ENCODE results near the gene MRPL28.
"Not testable (repeated sequence)": the region's sequence is repeated elsewhere in the genome, so short reads cannot be mapped to it uniquely, and the experiment has no call there.

- TF ChIP-seq, protein P1, sequence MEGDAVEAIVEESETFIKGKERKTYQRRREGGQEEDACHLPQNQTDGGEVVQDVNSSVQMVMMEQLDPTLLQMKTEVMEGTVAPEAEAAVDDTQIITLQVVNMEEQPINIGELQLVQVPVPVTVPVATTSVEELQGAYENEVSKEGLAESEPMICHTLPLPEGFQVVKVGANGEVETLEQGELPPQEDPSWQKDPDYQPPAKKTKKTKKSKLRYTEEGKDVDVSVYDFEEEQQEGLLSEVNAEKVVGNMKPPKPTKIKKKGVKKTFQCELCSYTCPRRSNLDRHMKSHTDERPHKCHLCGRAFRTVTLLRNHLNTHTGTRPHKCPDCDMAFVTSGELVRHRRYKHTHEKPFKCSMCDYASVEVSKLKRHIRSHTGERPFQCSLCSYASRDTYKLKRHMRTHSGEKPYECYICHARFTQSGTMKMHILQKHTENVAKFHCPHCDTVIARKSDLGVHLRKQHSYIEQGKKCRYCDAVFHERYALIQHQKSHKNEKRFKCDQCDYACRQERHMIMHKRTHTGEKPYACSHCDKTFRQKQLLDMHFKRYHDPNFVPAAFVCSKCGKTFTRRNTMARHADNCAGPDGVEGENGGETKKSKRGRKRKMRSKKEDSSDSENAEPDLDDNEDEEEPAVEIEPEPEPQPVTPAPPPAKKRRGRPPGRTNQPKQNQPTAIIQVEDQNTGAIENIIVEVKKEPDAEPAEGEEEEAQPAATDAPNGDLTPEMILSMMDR (IDR thresholded peaks at IDR 0.05): not testable (repeated sequence)
- not testable (repeated sequence) for TF ChIP-seq POLR2AphosphoS5 (IDR thresholded peaks at IDR 0.05; ENCODE audit: low read depth, low read length); USF2 (IDR thresholded peaks at IDR 0.05; ENCODE audit: borderline replicate concordance, low read depth, low read length); SMC3 (IDR thresholded peaks at IDR 0.05; ENCODE audit: low read depth, low read length); RAD21 (IDR thresholded peaks at IDR 0.05; ENCODE audit: low read length); RFX5 (IDR thresholded peaks at IDR 0.05; ENCODE audit: low read length); EZH2phosphoT487 (IDR thresholded peaks at IDR 0.05; ENCODE audit: borderline replicate concordance, low read depth); EP300 (IDR thresholded peaks at IDR 0.05; ENCODE audit: borderline replicate concordance in 1 of 2, low read depth in 1 of 2, low read length in 1 of 2); JUND (IDR thresholded peaks at IDR 0.05); FOXM1 (IDR thresholded peaks at IDR 0.05; ENCODE audit: low read depth); MXI1 (IDR thresholded peaks at IDR 0.05; ENCODE audit: low read depth, low read length)
- TF ChIP-seq, protein P2, sequence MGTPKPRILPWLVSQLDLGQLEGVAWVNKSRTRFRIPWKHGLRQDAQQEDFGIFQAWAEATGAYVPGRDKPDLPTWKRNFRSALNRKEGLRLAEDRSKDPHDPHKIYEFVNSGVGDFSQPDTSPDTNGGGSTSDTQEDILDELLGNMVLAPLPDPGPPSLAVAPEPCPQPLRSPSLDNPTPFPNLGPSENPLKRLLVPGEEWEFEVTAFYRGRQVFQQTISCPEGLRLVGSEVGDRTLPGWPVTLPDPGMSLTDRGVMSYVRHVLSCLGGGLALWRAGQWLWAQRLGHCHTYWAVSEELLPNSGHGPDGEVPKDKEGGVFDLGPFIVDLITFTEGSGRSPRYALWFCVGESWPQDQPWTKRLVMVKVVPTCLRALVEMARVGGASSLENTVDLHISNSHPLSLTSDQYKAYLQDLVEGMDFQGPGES (IDR thresholded peaks at IDR 0.05; ENCODE audit: low read depth, low read length): not testable (repeated sequence)
Measured at GRCh38 chr16:348495-348894, 21.8 kb downstream of the MRPL28 start.

All from SK-N-SH (cell line).